ENCODE results near the gene CENPL.
"Not testable (repeated sequence)": the region's sequence is repeated elsewhere in the genome, so short reads cannot be mapped to it uniquely, and the experiment has no call there.

Gene CENPL

GRCh38 chr1:173824315-173825081 lies at the start of gene CENPL, which contains the start of gene DARS2:
Gene CENPL (minus strand): TSS chr1:173824883. CDS start chr1:173811299, 13,584 bp downstream.
Gene DARS2 (plus strand): TSS chr1:173824673. CDS start chr1:173825230, 557 bp downstream.
- DNase-seq: peak; percentile 98

GRCh38 chr1:173871500-173871899 lies 46.8 kb upstream of the CENPL start:
- no peak for DNase-seq

- DNase-seq: no peak
These were observed 46.4 kb upstream of the CENPL start for GRCh38 chr1:173871091-173871490.

- no peak for DNase-seq
These were observed 45.8 kb upstream of the CENPL start for GRCh38 chr1:173870252-173871075.

GRCh38 chr1:173869021-173869359 lies 44.3 kb upstream of the CENPL start:
- no peak for DNase-seq

- peak; percentile 21 for DNase-seq
These were observed 43.8 kb upstream of the CENPL start, which contains the start of gene ZBTB37 for GRCh38 chr1:173868266-173869020. Gene ZBTB37 (plus strand): TSS chr1:173868380. CDS start chr1:173870226, 1,846 bp downstream.

GRCh38 chr1:173867753-173868265 lies 43.1 kb upstream of the CENPL start, which contains the start of gene GAS5:
Gene GAS5 (minus strand): TSS chr1:173867989.
- DNase-seq: peak; percentile 98

- no peak for DNase-seq
These were observed 42.6 kb upstream of the CENPL start for GRCh38 chr1:173867141-173867752.

GRCh38 chr1:173866413-173867115 lies 41.9 kb upstream of the CENPL start:
- no peak for DNase-seq

- DNase-seq: no peak
These were observed 40.9 kb upstream of the CENPL start for GRCh38 chr1:173865468-173866164.

- no peak for DNase-seq
These were observed 39.6 kb upstream of the CENPL start for GRCh38 chr1:173864179-173864867.

- no peak for DNase-seq
These were observed 38.8 kb upstream of the CENPL start for GRCh38 chr1:173863224-173864161.

- DNase-seq: no peak
These were observed 38.1 kb upstream of the CENPL start for GRCh38 chr1:173862769-173863223.

GRCh38 chr1:173862146-173862768 lies 37.6 kb upstream of the CENPL start:
- DNase-seq: not testable (repeated sequence)

- no peak for DNase-seq
These were observed 37.1 kb upstream of the CENPL start for GRCh38 chr1:173861731-173862145.

GRCh38 chr1:173860065-173860464 lies 35.4 kb upstream of the CENPL start:
- no peak for DNase-seq

GRCh38 chr1:173859547-173859946 lies 34.9 kb upstream of the CENPL start:
- not testable (repeated sequence) for DNase-seq

GRCh38 chr1:173857363-173857917 lies 32.8 kb upstream of the CENPL start:
- no peak for DNase-seq
